Body of pancreas (tissue), 4 donors: ENCODE data around the gene GREM1. TPM values are rescaled to one million over a fixed set of nuclear protein-coding genes. Genes with fewer than 3 reads are reported as not detected.
A peak's percentile ranks its signal among the peaks of the same experiment; 100 is the strongest.

Source experiments
- ATAC-seq: fragments of 150-250 bp; one replicate; pipeline ENCODE4 v1.9.1; 2016
- DNase-seq, 4 donors: peaks; one replicate each; pipeline ENCODE4 v3.0.0-alpha.2; 2019
- H3K27ac ChIP-seq, 4 donors: fragments of 200-600 bp; sonication (generic); 1 replicate in 3 of 4; 2 replicates in 1 of 4; pipeline versions ENCODE4 v1.5.1 to v1.6.1; 2016 to 2019; ENCODE audit warnings: mild to moderate bottlenecking in 1 of 4, mixed read lengths in 1 of 4, moderate library complexity in 1 of 4
- H3K27me3 ChIP-seq, 2 donors: fragments of 200-600 bp; sonication (generic); one replicate each; pipeline ENCODE4 v1.6.0; 2016; ENCODE audit warnings: mild to moderate bottlenecking in 1 of 2
- H3K36me3 ChIP-seq, 2 donors: fragments of 200-600 bp; sonication (generic); replicated peaks in 1 of 2; 2 replicates each; pipeline ENCODE4 v1.5.1; 2016; ENCODE audit warnings: low read depth in 2 of 2; ENCODE audit not compliant: insufficient read depth in 1 of 2
- H3K4me1 ChIP-seq: fragments of 200-600 bp; sonication (generic); one replicate; pipeline ENCODE4 v1.6.0; 2016
- H3K4me3 ChIP-seq, 2 donors: fragments of 200-600 bp; sonication (generic); 1 replicate in 1 of 2; 2 replicates in 1 of 2; pipeline ENCODE4 v1.5.1; 2016 to 2019
- H3K9me3 ChIP-seq, 3 donors: fragments of 200-600 bp; sonication (generic); 1 replicate in 2 of 3; 2 replicates in 1 of 3; pipeline ENCODE4 v1.5.1; 2016
- POLR2A ChIP-seq, 3 donors: fragments of 450-650 bp; IDR thresholded peaks; one replicate each; pipeline ENCODE4 v1.6.1; 2016; ENCODE audit warnings: antibody characterized with exemption in 3 of 3, mild to moderate bottlenecking in 2 of 3
- WGBS, 2 donors: methylation state at CpG; one replicate each; pipeline ENCODE4 v1.1.5; 2017; 5-methylcytosine and 5-hydroxymethylcytosine counted together
- intact Hi-C: fragments of 100-400 bp; cut with DNase I; formaldehyde crosslinking; loops from one replicate; pipeline ENCODE4 v1.15.1; 2023
- total RNA-seq, 2 donors: library from RNA; depleted of rRNA; stranded (reverse); fragments of >200 nt; gene quantifications; one replicate each; pipeline ENCODE4 v1.1.0, GENCODE V29; 2016
- TF ChIP-seq, protein P1 (sequence below), 7 experiments: fragments of 450-650 bp in 4 of 7; fragments of 200-600 bp in 3 of 7; sonication (generic) in 3 of 7; IDR thresholded peaks; one replicate each; pipeline ENCODE4 v1.5.1; 2016 to 2019; ENCODE audit warnings: antibody characterized with exemption in 7 of 7

The GREM1 gene
- total RNA-seq, 2 donors from 2014 or later: under 0.01 to 6.5 TPM

- 83 to 84% methylated on average over 8 of the region's 8 CpGs for WGBS, 2 donors
These were observed 33.8 kb upstream of the GREM1 start for GRCh38 chr15:32683906-32684584.

DNA sequence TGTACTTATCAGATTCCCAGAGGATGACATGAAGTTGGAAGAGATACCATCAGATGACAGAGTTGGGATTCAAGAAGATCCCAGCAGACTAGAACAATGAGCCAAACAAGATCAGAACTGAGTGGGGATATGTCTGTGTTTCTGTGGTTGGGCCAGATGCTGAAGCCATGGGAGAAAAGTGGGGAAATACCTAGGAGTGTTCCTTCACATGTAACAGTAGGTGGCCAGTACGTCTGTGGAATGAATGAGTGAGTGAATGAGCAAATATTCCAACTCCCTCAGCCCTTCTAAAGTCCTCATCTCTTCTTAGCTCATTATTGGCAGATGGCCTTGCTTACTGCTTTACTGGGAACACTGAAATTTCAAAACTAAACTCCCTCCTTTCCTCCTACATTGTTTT is 32.2 kb upstream of the GREM1 start:
- Histone ChIP-seq H3K27ac (no peak overlapping the region), H3K36me3 (no peaks in the 10 kb centered on the region), H3K9me3 (no peaks in the 10 kb centered on the region), H3K27me3 (no peaks in the 10 kb centered on the region), H3K4me3 (no peak overlapping the region), H3K4me1 (peaks cover 8% of the 10 kb centered on the region)
- ATAC-seq (no peak), DNase-seq (no peak)
- intact Hi-C loops: no loop called here
- 69 to 85% methylated on average over 1 of the region's 1 CpG for WGBS, 2 donors
- no peak for TF ChIP-seq POLR2A (IDR thresholded peaks at IDR 0.05)
- TF ChIP-seq, protein P1, sequence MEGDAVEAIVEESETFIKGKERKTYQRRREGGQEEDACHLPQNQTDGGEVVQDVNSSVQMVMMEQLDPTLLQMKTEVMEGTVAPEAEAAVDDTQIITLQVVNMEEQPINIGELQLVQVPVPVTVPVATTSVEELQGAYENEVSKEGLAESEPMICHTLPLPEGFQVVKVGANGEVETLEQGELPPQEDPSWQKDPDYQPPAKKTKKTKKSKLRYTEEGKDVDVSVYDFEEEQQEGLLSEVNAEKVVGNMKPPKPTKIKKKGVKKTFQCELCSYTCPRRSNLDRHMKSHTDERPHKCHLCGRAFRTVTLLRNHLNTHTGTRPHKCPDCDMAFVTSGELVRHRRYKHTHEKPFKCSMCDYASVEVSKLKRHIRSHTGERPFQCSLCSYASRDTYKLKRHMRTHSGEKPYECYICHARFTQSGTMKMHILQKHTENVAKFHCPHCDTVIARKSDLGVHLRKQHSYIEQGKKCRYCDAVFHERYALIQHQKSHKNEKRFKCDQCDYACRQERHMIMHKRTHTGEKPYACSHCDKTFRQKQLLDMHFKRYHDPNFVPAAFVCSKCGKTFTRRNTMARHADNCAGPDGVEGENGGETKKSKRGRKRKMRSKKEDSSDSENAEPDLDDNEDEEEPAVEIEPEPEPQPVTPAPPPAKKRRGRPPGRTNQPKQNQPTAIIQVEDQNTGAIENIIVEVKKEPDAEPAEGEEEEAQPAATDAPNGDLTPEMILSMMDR (IDR thresholded peaks at IDR 0.05): no peak

More at GRCh38 chr15:32683906-32684584, 33.8 kb upstream of the GREM1 start:
- H3K27me3 ChIP-seq: no peaks in the 10 kb centered on the region
- no peaks in the 10 kb centered on the region for H3K9me3 ChIP-seq
- no peak for TF ChIP-seq POLR2A (IDR thresholded peaks at IDR 0.05)
- TF ChIP-seq, protein P1 (IDR thresholded peaks at IDR 0.05): no peak
- H3K36me3 ChIP-seq: no peaks in the 10 kb centered on the region
- peaks cover 8% of the 10 kb centered on the region for H3K4me1 ChIP-seq
- no peak overlapping the region for H3K4me3 ChIP-seq
- ATAC-seq (no peak), DNase-seq (peak in 2 of 4 donors; percentile 9 to 30)
- intact Hi-C loops: no loop called here
- no peak overlapping the region for H3K27ac ChIP-seq

GRCh38 chr15:32687556-32687955 is 30.2 kb upstream of the GREM1 start:
- intact Hi-C loops: no loop called here

DNA sequence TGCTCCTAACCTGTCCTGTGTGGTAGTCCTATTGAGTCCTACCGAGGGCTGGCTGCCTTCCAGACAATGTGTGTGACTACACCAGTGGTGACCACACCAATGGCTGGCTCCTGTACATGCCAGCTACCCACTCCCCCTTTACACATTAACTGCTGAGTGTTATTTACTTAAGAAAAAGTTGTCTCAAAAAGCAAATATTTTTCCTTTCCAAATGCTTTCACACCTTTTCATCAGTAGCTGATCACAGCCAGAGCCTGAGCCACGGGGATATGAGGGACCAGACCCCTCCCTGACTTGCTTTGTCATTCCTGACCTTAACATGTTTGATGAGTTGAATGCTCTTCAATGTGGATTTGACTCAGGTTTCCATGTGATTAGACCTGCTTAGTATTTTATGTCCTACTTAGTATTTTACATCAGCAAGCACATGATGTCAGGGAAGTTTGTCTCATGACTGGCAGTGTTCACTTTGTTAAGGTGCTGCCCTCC is 29.6 kb upstream of the GREM1 start:
- H3K36me3 ChIP-seq: no peaks in the 10 kb centered on the region
- no peaks in the 10 kb centered on the region for H3K27me3 ChIP-seq
- no peak overlapping the region for H3K27ac ChIP-seq
- DNase-seq (peak; percentile 75 to 91 (median 84)), ATAC-seq (peak; percentile 87)
- intact Hi-C loops: no loop called here
- H3K9me3 ChIP-seq: no peaks in the 10 kb centered on the region
- WGBS, 2 donors: 14 to 23% methylated on average over 2 of the region's 2 CpGs
- TF ChIP-seq, protein P1 (IDR thresholded peaks at IDR 0.05): no peak
- no peak for TF ChIP-seq POLR2A (IDR thresholded peaks at IDR 0.05)
- H3K4me3 ChIP-seq: no peak overlapping the region
- H3K4me1 ChIP-seq: peaks cover 8% of the 10 kb centered on the region

More at GRCh38 chr15:32687556-32687955, 30.2 kb upstream of the GREM1 start:
- DNase-seq (no peak), ATAC-seq (no peak)
- WGBS, 2 donors: 68 to 89% methylated on average over 5 of the region's 5 CpGs
- Histone ChIP-seq H3K4me1 (peaks cover 8% of the 10 kb centered on the region), H3K36me3 (no peaks in the 10 kb centered on the region), H3K4me3 (no peak overlapping the region), H3K9me3 (no peaks in the 10 kb centered on the region), H3K27ac (no peak overlapping the region), H3K27me3 (no peaks in the 10 kb centered on the region)
- TF ChIP-seq POLR2A (IDR thresholded peaks at IDR 0.05): no peak
- TF ChIP-seq, protein P1 (IDR thresholded peaks at IDR 0.05): no peak
